ENCODE results near the gene DOCK3. TPM values are rescaled to one million over a fixed set of nuclear protein-coding genes. Genes with fewer than 3 reads are reported as not detected.
A peak's percentile ranks its signal among the peaks of the same experiment; 100 is the strongest.

The DOCK3 gene
- total and polyA plus RNA-seq, 2 of the 4 experiments (the other 2 are of a cell fraction) = under 0.01 to 0.12 TPM

DNA sequence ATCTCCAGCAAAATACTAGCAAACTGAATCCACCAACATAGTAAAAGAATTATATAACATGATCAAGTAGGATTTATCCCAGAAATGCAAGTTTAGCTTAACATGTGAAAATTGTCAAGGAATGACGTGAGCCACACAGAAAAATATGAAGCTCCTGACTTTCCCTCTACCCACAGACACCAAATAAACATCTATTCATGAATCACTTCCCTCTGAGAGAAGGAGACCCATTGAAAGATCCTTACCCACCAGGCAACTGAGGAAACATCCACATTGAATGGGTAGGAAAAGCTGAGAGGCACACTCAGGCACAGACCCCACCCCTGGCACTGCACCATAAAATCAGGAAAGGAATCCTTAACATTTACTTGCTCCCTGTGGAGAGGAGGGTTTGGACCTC, 608.2 kb downstream of the DOCK3 start:
- dilution Hi-C loops (cut with HindIII; ENCODE audit: low sequenced_read_pairs, unreplicated experiment) = no loop called here

More for the DNA sequence above, 608.2 kb downstream of the DOCK3 start:
- no peak overlapping the region for H2AFZ ChIP-seq (replicated peaks; ENCODE audit: low read length, poor library complexity)
- H3K79me1 ChIP-seq (ENCODE audit: low read depth in 1 of 2, low read length in 2 of 2) = no peaks in the 10 kb centered on the region
- POLR2A ChIA-PET (ENCODE audit: unreplicated experiment) = no interaction called here
- H3K4me1 ChIP-seq (ENCODE audit: control insufficient read depth, insufficient read depth, low read length) = no peaks in the 10 kb centered on the region; the same call in 1 of the 2 replicates
- H3K4ac ChIP-seq (ENCODE audit: low read depth, low read length) = no peak overlapping the region
- H2AK9ac ChIP-seq (replicated peaks; ENCODE audit: low read depth, low read length, poor library complexity) = no peak overlapping the region
- H2BK20ac ChIP-seq (ENCODE audit: low read depth, low read length) = no peak overlapping the region
- H3K56ac ChIP-seq (ENCODE audit: extremely low read depth, insufficient read depth, low read length) = no peak overlapping the region
- ATAC-seq (ENCODE audit: low read depth) (peak; percentile 76), DNase-seq (peak; percentile 74)
- peak overlapping the region; percentile 36; the same call in 1 of the 2 replicates for H3K4me2 ChIP-seq (ENCODE audit: low read depth, low read length)
- in situ Hi-C loops (cut with MboI; ENCODE audit: low sequenced_read_pairs) = no loop called here
- no peak overlapping the region for H3K14ac ChIP-seq (replicated peaks; ENCODE audit: low read depth, low read length)
- no peak overlapping the region for H3K27ac ChIP-seq (ENCODE audit: insufficient read depth, low read length)
- H3K9me1 ChIP-seq (ENCODE audit: insufficient read depth, low read length) = no peaks in the 10 kb centered on the region
- H3K9me3 ChIP-seq (ENCODE audit: control insufficient read depth, insufficient read depth, low read length) = peaks cover 3% of the 10 kb centered on the region; the same call in 1 of the 2 replicates
- H2BK120ac ChIP-seq (ENCODE audit: low read depth, low read length) = no peak overlapping the region
- no peak overlapping the region for H3K4me3 ChIP-seq (ENCODE audit: insufficient read depth, low read depth, low read length)
- H4K20me1 ChIP-seq (ENCODE audit: insufficient read depth, low read length) = no peaks in the 10 kb centered on the region
- CTCF ChIA-PET = interaction anchor here (1.0 to 1.1 kb wide), 2 partner anchors 28 to 34 kb away, joined by 3 to 4 read pairs; no protein-coding TSS in a partner anchor
- H3K9ac ChIP-seq (ENCODE audit: low read depth, low read length) = no peak overlapping the region
- no peaks in the 10 kb centered on the region for H3K27me3 ChIP-seq (ENCODE audit: control insufficient read depth, insufficient read depth, low read length)
- H2BK15ac ChIP-seq (ENCODE audit: low read depth, low read length) = no peak overlapping the region
- H4K5ac ChIP-seq (ENCODE audit: low read depth, low read length) = no peak overlapping the region
- WGBS, 2 experiments (ENCODE audit: extremely low coverage in 2 of 2, insufficient read length in 1 of 2) = no CpG with 5 or more reads among the region's 1 CpG
- H3K23ac ChIP-seq (ENCODE audit: low read depth, low read length) = no peak overlapping the region
- H2AK5ac ChIP-seq (ENCODE audit: low read depth, low read length) = no peak overlapping the region
- intact Hi-C loops (cut with micrococcal nuclease) = no loop called here
- no peak overlapping the region for H3K18ac ChIP-seq (ENCODE audit: low read depth, low read length)
- H4K8ac ChIP-seq (ENCODE audit: low read depth in 2 of 2, low read length in 2 of 2) = no peak overlapping the region
- TF ChIP-seq MXI1 (IDR thresholded peaks at IDR 0.05; ENCODE audit: borderline replicate concordance, low read depth, low read length) (no peak), FOS (IDR thresholded peaks at IDR 0.05; ENCODE audit: low read depth, low read length) (peak; percentile 44; the same call in 1 of the 2 replicates)
- no peak overlapping the region for H2BK5ac ChIP-seq (ENCODE audit: low read depth, low read length, poor library complexity, severe bottlenecking)
- no TSS peak for BruUV-seq (replicated peaks)
- no peaks in the 10 kb centered on the region for H3K36me3 ChIP-seq (ENCODE audit: control insufficient read depth, insufficient read depth, low read length)
- no peak overlapping the region for H4K91ac ChIP-seq (ENCODE audit: insufficient read depth, low read depth, low read length)

Measured in IMR-90 (cell line).